Left lung (tissue), 10 donors: ENCODE results near the gene ANKMY1. TPM values are rescaled to one million over a fixed set of nuclear protein-coding genes. Genes with fewer than 3 reads are reported as not detected.

Source experiments
- ATAC-seq: fragments of 200-7000 bp; cut with Tn5 transposase; one replicate; pipeline ENCODE4 v1.9.1; 2020; ENCODE audit warnings: moderate library complexity
- DNase-seq, 4 donors: peaks; one replicate each; pipeline ENCODE4 v3.0.0-alpha.2; 2013 to 2020
- H3K27ac ChIP-seq, 2 donors: fragments of 200-600 bp; sonication (generic) in 1 of 2; one replicate each; pipeline versions ENCODE4 v1.5.0 to v1.8.0; 2020 to 2021
- H3K27me3 ChIP-seq, 2 donors: fragments of 200-600 bp; sonication (generic) in 1 of 2; one replicate each; pipeline versions ENCODE4 v1.5.0 to v1.8.0; 2020 to 2021
- H3K36me3 ChIP-seq, 2 donors: fragments of 200-600 bp; sonication (generic) in 1 of 2; one replicate each; pipeline versions ENCODE4 v1.5.0 to v1.8.0; 2020 to 2021
- H3K4me1 ChIP-seq, 2 donors: fragments of 200-600 bp; one replicate each; pipeline ENCODE4 v1.8.0; 2021
- H3K4me3 ChIP-seq, 2 donors: fragments of 200-600 bp; sonication (generic) in 1 of 2; one replicate each; pipeline versions ENCODE4 v1.5.0 to v1.8.0; 2020 to 2021; ENCODE audit warnings: mild to moderate bottlenecking in 1 of 2
- H3K9me3 ChIP-seq, 2 donors: fragments of 200-600 bp; sonication (generic) in 1 of 2; one replicate each; pipeline versions ENCODE4 v1.5.0 to v1.8.0; 2020 to 2021
- CTCF ChIP-seq, 2 donors: fragments of 200-600 bp; sonication (generic) in 1 of 2; IDR thresholded peaks; one replicate each; pipeline versions ENCODE4 v1.5.0 to v1.8.0; 2021; ENCODE audit warnings: antibody characterized with exemption in 2 of 2
- intact Hi-C, 2 donors: fragments of 100-400 bp; cut with DNase I; formaldehyde crosslinking; loops; one replicate each; pipeline versions ENCODE4 v1.11.2 to v1.14.2; 2022
- polyA plus RNA-seq, 6 donors: library from polyadenylated mRNA; unstranded; fragments of 120-200 nt; gene quantifications; one replicate each; pipeline ENCODE4 v1.2.1, GENCODE V29; 2013; ENCODE audit not compliant: insufficient read length in 6 of 6
- total RNA-seq, 2 donors: library from RNA; stranded (reverse); fragmentation: NEBNext Ultra II Directional; extraction: Animal tissue kit (Norgen Biotek cat#: 25700); gene quantifications; one replicate each; pipeline ENCODE4 v1.2.1, GENCODE V29; 2021
- donor health status: DM: no; HTN: yes; CAD: no.
- donor health status: DM: no; HTN: no; CAD: no.

Gene ANKMY1
- total and polyA plus RNA-seq, 8 donors: 11.8 to 20.1 (median 15.1) TPM

GRCh38 chr2:240432430-240432819, 125.4 kb downstream of the ANKMY1 start:
- peak in 1 of 4 donors; percentile 39 for DNase-seq
- TF ChIP-seq CTCF (IDR thresholded peaks at IDR 0.05): no peak
- Histone ChIP-seq H3K27ac (no peak overlapping the region), H3K9me3 (no peaks in the 10 kb centered on the region), H3K4me3 (no peak overlapping the region), H3K36me3 (no peaks in the 10 kb centered on the region), H3K4me1 (peaks cover 17% of the 10 kb centered on the region in 2 donors), H3K27me3 (peaks cover 3 to 68% of the 10 kb centered on the region in 2 donors)
- ATAC-seq: no peak
- intact Hi-C loops: no loop called here

GRCh38 chr2:240431661-240432424, 125.9 kb downstream of the ANKMY1 start:
- TF ChIP-seq CTCF (IDR thresholded peaks at IDR 0.05): no peak
- no peaks in the 10 kb centered on the region for H3K9me3 ChIP-seq

GRCh38 chr2:240431271-240431660, 126.5 kb downstream of the ANKMY1 start:
- no peak for ATAC-seq
- peak in 2 of 4 donors; percentile 24 to 32 for DNase-seq
- Histone ChIP-seq H3K4me1 (peaks cover 5 to 10% of the 10 kb centered on the region in 2 donors), H3K27me3 (peaks cover 0 to 57% of the 10 kb centered on the region in 2 donors), H3K27ac (no peak overlapping the region), H3K36me3 (no peaks in the 10 kb centered on the region), H3K4me3 (no peak overlapping the region), H3K9me3 (no peaks in the 10 kb centered on the region)
- TF ChIP-seq CTCF (IDR thresholded peaks at IDR 0.05): no peak
- intact Hi-C loops: no loop called here

More at GRCh38 chr2:240431661-240432424, 125.9 kb downstream of the ANKMY1 start:
- Histone ChIP-seq H3K27me3 (peaks cover 3 to 63% of the 10 kb centered on the region in 2 donors), H3K4me1 (peaks cover 11 to 13% of the 10 kb centered on the region in 2 donors), H3K36me3 (no peaks in the 10 kb centered on the region), H3K4me3 (no peak overlapping the region), H3K27ac (no peak overlapping the region)
- ATAC-seq (no peak), DNase-seq (peak in 2 of 4 donors; percentile 20 to 44)
- intact Hi-C loops: no loop called here

- no peak for ATAC-seq
- peak in 2 of 4 donors; percentile 18 to 47 for DNase-seq
- intact Hi-C loops: no loop called here
- no peak for TF ChIP-seq CTCF (IDR thresholded peaks at IDR 0.05)
- H3K27ac ChIP-seq: no peak overlapping the region
- H3K27me3 ChIP-seq: peaks cover 0 to 50% of the 10 kb centered on the region in 2 donors
- H3K9me3 ChIP-seq: peaks cover 0 to 5% of the 10 kb centered on the region in 2 donors
- no peak overlapping the region for H3K4me3 ChIP-seq
- peaks cover 0 to 10% of the 10 kb centered on the region in 2 donors for H3K4me1 ChIP-seq
- no peaks in the 10 kb centered on the region for H3K36me3 ChIP-seq
These were observed 127.2 kb downstream of the ANKMY1 start for GRCh38 chr2:240430595-240430994.

GRCh38 chr2:240429872-240430491, 127.8 kb downstream of the ANKMY1 start:
- Histone ChIP-seq H3K27me3 (peaks cover 0 to 45% of the 10 kb centered on the region in 2 donors), H3K4me1 (peaks cover 0 to 10% of the 10 kb centered on the region in 2 donors), H3K27ac (no peak overlapping the region), H3K4me3 (no peak overlapping the region), H3K36me3 (no peaks in the 10 kb centered on the region), H3K9me3 (peaks cover 0 to 7% of the 10 kb centered on the region in 2 donors)
- intact Hi-C loops: no loop called here
- ATAC-seq (no peak), DNase-seq (peak in 2 of 4 donors; percentile 20 to 56)
- no peak for TF ChIP-seq CTCF (IDR thresholded peaks at IDR 0.05)
